Lower leg skin (tissue), 4 donors: ENCODE results near the gene NFIA. TPM values are rescaled to one million over a fixed set of nuclear protein-coding genes. Genes with fewer than 3 reads are reported as not detected.

Source experiments
- DNase-seq, 2 donors: peaks; one replicate each; pipeline ENCODE4 v3.0.0-alpha.2; 2019; ENCODE audit warnings: low spot score in 2 of 2
- H3K4me3 ChIP-seq: fragments of 200-600 bp; sonication (generic); 2 replicates; pipeline ENCODE4 v1.5.1; 2017; ENCODE audit warnings: mild to moderate bottlenecking, low read depth; ENCODE audit not compliant: poor library complexity, severe bottlenecking
- POLR2A ChIP-seq, 2 donors: fragments of 450-650 bp; IDR thresholded peaks; one replicate each; pipeline ENCODE4 v1.6.1; 2016 to 2017; ENCODE audit warnings: antibody characterized with exemption in 2 of 2, mild to moderate bottlenecking in 1 of 2, moderate library complexity in 1 of 2
- WGBS, 2 donors: methylation state at CpG; one replicate each; pipeline ENCODE4 v1.1.5; 2018; 5-methylcytosine and 5-hydroxymethylcytosine counted together
- intact Hi-C: fragments of 100-400 bp; cut with DNase I; formaldehyde crosslinking; loops from one replicate; pipeline ENCODE4 v1.15.0; 2023; ENCODE audit warnings: low total_unique reads
- total RNA-seq, 4 donors: library from RNA; depleted of rRNA; stranded (reverse); fragments of >200 nt; gene quantifications; one replicate each; pipeline ENCODE4 v1.1.0, GENCODE V29; 2016
- TF ChIP-seq, protein P1 (sequence below), 3 donors: fragments of 450-650 bp; IDR thresholded peaks; one replicate each; pipeline ENCODE4 v1.5.1; 2016; ENCODE audit warnings: antibody characterized with exemption in 3 of 3, mild to moderate bottlenecking in 3 of 3, moderate library complexity in 2 of 3

The NFIA gene
- total RNA-seq, 4 donors from 2014 or later: 26.0 to 32.5 (median 30.3) TPM

DNA sequence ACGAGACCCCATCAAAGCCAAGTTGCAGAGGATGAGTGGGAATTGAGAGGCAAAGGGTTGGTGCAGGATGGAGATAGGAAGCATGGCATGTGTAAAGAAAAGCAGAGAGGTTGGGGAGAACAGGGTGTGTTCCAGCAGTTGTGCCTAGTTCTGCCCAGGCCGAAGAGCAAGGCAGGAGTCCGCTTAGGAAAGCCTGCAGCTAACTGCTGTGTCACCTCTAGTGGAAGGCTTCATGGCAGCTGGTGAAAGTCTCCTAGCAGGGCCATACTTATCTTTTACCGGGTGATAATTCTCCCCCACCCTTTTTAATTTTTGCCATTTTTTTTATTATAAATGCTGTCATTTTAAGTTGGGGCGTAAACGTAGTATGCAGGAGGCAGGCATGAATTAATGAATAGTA is 93.6 kb downstream of the NFIA start:
- no peak overlapping the region for H3K4me3 ChIP-seq
- intact Hi-C loops: no loop called here
- 89% methylated on average over 6 of the region's 6 CpGs for WGBS, 2 donors
- TF ChIP-seq POLR2A (IDR thresholded peaks at IDR 0.05): no peak
- no peak for DNase-seq

DNA sequence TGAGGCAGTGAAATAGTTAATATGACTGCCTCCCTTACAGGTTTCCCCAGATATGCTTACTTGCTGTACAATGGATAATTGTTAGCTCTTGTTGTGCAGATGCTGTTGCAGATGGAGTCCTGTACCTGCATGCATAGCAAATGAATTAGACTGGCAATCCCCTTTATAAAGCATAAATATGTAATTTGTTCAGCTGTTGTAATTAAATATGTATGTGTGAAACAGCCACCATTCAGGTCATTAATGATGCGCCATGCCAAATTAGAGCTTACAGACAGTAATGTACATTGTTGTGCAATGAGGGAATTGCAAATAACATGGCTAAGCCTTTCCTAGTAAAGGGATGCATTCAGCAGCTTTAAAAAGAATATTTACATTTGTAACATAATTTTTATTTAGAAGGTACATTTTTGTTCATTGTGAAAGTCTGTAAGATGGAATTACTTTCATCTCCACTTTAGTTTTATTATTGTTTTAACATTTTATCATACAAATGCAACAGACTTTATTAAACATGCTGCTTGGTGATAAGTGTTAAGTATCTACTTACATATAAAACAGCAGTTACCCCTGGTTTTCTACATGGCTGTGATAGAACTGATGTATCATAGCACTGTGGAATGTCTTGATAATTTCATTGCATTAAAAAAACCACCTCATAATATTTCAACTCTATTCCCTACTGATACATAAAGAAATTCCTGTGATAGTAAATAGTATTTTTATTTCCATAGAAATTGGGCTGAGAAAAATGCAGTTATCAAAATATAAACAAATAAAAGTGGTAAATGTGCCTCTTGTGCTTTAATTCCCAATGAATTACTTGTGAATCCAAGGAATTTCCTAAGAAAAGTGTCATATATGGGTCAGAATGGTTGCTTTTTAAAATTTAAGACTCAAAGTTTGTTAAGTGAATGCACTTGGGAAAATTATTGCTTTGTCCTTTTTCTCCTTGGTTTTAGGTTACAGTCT is 99.0 kb downstream of the NFIA start:
- WGBS, 2 donors: 83 to 89% methylated on average over 1 of the region's 1 CpG
- intact Hi-C loops: no loop called here
- DNase-seq: no peak

DNA sequence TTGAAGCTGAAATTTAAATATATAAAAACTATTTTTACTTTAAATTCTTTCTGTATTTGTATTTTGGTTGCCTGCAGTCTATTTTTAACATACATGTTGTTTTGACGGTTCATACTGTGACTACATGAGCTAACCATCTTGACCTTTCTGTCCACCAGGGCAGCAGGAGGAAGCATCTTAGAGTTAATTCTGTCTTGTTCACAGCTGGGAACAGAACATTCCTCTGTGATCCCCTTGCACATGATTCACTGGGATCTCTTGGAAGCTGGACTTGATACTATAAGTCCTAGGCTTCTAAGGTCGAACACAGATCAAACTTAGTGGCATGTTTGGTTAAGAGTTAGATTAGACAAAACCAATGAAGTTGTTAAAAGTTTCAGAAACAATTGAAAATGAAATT is 99.7 kb downstream of the NFIA start:
- WGBS, 2 donors: 54 to 57% methylated on average over 2 of the region's 2 CpGs
- intact Hi-C loops: no loop called here
- DNase-seq: no peak

More for the DNA sequence above, 99.0 kb downstream of the NFIA start:
- no peak for TF ChIP-seq POLR2A (IDR thresholded peaks at IDR 0.05)
- TF ChIP-seq, protein P1, sequence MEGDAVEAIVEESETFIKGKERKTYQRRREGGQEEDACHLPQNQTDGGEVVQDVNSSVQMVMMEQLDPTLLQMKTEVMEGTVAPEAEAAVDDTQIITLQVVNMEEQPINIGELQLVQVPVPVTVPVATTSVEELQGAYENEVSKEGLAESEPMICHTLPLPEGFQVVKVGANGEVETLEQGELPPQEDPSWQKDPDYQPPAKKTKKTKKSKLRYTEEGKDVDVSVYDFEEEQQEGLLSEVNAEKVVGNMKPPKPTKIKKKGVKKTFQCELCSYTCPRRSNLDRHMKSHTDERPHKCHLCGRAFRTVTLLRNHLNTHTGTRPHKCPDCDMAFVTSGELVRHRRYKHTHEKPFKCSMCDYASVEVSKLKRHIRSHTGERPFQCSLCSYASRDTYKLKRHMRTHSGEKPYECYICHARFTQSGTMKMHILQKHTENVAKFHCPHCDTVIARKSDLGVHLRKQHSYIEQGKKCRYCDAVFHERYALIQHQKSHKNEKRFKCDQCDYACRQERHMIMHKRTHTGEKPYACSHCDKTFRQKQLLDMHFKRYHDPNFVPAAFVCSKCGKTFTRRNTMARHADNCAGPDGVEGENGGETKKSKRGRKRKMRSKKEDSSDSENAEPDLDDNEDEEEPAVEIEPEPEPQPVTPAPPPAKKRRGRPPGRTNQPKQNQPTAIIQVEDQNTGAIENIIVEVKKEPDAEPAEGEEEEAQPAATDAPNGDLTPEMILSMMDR (IDR thresholded peaks at IDR 0.05): no peak
- no peak overlapping the region for H3K4me3 ChIP-seq

DNA sequence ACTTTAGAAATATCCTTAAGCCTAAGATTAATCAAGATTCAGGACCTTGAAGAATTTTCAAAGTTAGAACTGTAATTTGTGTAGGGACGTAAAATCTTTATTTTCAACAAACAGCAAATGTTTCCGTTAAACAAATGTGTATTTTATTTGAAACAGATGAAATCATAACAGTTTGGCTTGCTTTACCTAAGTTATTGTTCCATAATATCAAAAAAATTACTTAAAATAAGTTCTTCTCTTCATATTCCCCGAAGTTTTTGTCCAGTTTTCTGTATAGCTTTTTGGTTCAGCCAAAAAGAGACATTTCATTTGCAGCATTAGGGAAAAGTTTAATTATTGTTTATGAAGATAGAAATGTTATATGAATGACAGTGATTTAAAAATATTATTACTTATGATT is 100.1 kb downstream of the NFIA start:
- intact Hi-C loops: no loop called here
- no peak for DNase-seq
- no peak overlapping the region for H3K4me3 ChIP-seq
- WGBS, 2 donors: 73 to 79% methylated on average over 3 of the region's 3 CpGs
- no peak for TF ChIP-seq POLR2A (IDR thresholded peaks at IDR 0.05)
- TF ChIP-seq, protein P1 (IDR thresholded peaks at IDR 0.05): no peak

More for the DNA sequence above, 99.7 kb downstream of the NFIA start:
- no peak overlapping the region for H3K4me3 ChIP-seq
- no peak for TF ChIP-seq POLR2A (IDR thresholded peaks at IDR 0.05)
- TF ChIP-seq, protein P1 (IDR thresholded peaks at IDR 0.05): no peak

DNA sequence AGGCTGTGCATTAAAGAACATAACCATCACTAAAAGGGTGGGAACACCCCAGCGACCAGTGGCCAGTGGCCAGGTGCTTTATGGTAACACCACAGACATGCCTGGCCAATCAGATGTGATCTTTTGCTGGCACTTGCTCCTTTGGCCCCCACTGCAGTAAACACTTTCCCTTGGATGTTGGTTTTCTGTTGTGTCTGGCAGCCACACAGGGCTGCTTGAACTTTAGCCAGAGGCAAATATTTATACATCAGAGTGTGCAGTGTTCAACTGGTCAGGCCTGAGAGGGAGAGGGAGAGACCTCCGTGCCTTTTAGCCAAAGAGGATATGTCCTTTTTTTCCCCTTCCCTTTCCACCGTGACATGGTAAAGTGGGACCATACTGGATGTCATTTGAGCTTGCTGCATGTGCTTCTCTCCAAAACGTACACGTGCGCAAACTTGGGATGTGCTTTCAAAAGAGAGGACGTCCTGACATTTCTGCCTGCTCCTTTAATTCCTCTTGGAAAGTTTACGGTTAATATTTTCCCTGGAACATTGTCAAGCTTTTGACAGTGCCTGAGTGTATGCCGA is 101.2 kb downstream of the NFIA start:
- 19 to 28% methylated on average over 9 of the region's 9 CpGs for WGBS, 2 donors
- TF ChIP-seq, protein P1 (IDR thresholded peaks at IDR 0.05): peak in 1 of 3 donors; percentile 51
- TF ChIP-seq POLR2A (IDR thresholded peaks at IDR 0.05): no peak
- no peak for DNase-seq
- intact Hi-C loops: no loop called here
- H3K4me3 ChIP-seq: no peak overlapping the region

DNA sequence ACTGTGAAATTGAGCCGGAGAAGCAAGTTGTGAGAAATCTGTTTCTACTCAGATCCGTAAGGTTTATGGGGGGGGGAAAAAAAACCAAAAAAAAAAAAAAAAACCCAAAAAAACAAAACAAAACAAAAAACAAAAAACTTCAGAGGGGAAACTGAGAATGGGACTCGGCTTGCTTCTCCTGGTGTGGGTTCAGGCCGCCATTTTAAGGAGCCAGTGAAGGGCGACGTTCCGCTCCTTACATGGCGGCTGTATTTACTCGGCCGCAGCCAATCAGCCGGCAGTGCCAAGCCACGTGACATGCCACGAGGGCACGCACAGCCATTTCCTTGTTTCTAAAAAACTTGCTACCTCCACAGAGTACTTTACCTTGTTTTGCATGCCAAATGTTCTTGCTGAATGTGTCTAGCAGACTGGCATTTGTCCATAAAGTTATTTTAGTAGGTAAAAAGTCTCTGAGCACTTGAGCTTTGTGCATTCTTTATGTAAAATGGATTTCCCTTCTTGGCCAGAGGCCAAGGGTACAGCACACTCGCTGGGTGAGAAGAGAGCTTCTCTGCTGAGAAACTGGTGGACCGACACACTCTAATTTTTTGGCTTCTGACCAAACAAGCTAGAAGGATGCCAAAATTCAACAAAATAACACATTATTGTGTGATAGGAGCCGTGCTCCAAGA is 101.8 kb downstream of the NFIA start:
- intact Hi-C loops: no loop called here
- no peak for TF ChIP-seq POLR2A (IDR thresholded peaks at IDR 0.05)
- TF ChIP-seq, protein P1 (IDR thresholded peaks at IDR 0.05): no peak
- DNase-seq: peak; percentile 93 to 98
- no peak overlapping the region for H3K4me3 ChIP-seq
- 19 to 20% methylated on average over 17 of the region's 17 CpGs for WGBS, 2 donors
